GM21723 (cell line): ENCODE results near the gene PCSK9.

ENCODE experiments used
- ATAC-seq: cut with Tn5 transposase; IDR thresholded peaks from one replicate; pipeline ENCODE4 v1.9.1; 2021; ENCODE audit warnings: mild to moderate bottlenecking, moderate library complexity; ENCODE audit not compliant: unreplicated experiment

The PCSK9 gene

DNA sequence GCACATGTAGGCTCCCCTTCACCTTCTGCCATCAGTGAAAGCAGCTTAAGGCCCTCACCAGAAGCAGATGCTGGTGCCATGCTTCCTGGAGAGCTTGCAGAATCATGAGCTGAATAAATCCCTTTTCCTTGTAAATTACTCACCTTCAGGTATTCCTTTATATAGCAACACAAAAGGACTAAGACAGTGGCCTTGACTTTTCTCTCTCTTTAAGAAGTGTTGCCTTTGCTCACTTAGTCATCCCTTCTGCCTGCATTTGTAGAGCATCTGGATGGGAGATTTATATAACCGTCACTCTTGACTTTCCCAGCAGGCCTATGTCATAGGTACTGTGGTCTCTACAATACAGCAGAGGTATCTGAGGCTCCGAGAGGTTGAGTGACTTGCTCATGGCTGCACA lies 3.7 kb downstream of the PCSK9 start:
- ATAC-seq, result no peak

DNA sequence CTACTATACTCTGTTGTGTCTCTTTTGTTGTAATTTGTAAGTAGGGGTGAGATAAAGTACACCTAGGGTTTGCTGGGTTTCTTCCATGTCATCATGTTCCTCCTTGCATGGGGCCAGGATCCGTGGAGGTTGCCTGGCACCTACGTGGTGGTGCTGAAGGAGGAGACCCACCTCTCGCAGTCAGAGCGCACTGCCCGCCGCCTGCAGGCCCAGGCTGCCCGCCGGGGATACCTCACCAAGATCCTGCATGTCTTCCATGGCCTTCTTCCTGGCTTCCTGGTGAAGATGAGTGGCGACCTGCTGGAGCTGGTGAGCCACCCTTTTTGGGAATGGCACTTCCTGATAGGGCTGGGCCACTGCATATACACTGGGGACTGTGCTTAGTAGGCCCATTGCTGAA lies 4.4 kb downstream of the PCSK9 start:
- no peak for ATAC-seq

DNA sequence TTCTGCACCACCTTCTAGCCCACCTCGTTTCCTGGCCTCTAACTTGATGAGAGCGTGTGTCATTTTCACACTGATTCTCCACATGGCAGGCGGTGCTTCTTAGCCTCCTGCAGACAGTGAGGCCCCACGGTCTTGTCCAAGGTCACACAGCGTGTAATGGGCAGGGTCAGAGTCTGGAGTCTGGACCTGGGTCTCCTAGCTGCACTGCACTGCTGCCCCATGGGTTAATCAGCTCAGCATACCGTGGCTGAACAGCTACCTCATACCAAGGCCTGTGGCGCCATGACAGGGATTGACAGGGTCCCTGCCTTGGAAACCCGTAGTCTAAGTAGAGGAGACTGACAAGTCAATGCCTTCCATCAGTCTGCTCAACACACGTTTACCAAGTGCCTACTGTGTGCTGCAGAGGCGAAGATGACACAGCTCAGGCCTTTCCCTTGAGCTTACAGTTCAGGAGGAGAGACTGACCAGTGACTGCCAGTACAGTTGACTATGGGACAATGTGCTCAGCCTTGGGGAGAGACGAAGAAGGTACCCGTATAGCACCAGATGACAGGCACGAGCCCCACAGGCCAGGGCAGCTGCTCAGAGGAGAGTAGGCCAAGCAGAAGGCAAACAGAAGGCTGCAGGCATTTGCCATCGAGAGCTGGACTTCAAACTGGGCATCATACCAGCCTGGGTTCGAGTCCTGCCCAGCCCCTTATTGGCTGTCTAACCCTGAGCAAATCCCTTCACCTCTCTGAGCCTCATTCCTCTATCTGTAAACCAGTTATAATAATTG lies 5.5 kb downstream of the PCSK9 start:
- ATAC-seq, result no peak

DNA sequence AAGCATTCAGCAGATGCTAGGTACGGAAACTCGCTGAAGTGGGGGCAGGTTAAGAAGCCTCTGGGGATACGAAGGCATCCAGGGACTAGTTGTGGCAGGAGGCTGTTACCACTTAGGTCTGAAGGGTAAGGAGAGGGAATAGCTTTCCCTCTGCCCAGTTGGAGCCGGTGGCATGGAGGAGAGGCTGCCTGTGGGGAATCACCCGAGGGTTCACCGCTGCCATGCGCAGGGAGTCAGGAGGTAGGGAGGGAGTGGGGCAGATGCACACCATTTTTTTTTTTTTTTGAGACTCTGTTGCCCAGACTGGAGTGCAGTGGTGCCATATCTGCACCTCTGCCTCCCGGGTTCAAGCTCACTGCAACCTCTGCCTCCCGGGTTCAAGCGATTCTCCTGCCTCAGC lies 6.1 kb downstream of the PCSK9 start:
- ATAC-seq, result no peak

DNA sequence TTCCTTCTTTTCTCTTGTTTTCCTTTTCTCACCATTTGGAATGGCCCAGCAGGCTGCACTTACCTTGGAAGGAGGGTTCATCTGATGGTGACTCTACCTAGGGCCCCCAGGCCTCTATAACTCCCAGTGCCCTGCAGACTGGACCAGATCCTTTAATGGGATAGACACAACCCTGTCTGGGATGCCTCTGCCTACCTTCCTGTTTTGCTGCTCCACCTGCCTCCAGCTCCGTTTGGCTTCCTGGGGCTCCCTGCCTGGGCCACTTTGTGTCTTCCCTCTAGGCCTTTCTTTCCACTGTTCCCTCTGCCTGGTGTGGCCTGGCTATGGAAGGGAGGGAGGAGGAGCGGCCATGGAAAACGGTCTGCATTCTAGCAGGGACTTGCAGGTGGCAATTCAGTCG lies 7.5 kb downstream of the PCSK9 start:
- ATAC-seq, result no peak

DNA sequence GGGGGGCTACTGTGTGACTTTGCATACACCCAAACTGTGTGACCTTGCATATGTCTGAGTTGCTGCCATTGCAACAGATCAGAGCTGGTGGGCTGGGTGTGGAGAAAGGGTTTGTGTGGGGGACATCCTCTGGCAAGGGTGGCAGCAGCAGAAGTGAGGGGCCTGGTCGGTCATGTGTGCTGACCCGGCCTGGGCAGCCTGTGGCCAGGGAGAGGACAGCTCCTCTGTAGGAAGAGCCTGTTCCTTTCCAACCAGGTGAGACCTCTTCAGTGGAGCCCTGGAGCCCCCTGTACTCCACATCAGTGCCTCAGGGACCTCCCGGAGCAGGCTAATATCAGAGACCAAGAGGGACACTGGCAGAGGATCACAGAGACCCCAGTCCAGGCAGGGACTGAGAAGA lies 8.3 kb downstream of the PCSK9 start:
- ATAC-seq, result no peak

- no peak for ATAC-seq
Measured at GRCh38 chr1:55048453-55049270, 9.3 kb downstream of the PCSK9 start.

GRCh38 chr1:55049271-55049913 lies 10.0 kb downstream of the PCSK9 start:
- no peak for ATAC-seq

GRCh38 chr1:55049914-55050278 lies 10.5 kb downstream of the PCSK9 start:
- ATAC-seq, result no peak

DNA sequence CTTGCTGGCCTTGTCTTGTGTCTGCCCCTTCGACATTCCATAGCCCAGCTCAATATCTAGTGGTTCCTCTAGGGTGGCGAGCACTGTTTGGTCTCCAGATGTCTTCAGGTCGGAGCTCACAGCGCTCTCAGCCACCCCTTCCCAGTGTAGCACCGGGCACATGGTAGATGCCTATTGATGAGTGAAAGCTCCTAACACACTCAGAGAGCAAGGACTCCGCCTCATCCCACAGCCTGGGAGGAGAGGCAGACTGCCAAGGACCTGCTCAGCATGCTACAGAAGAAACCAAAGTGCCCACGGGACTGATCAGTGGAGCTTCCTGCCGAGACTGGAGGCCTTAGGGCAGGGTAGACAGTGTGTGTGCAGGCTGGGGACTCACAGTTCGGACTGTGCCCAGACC lies 10.9 kb downstream of the PCSK9 start:
- no peak for ATAC-seq

DNA sequence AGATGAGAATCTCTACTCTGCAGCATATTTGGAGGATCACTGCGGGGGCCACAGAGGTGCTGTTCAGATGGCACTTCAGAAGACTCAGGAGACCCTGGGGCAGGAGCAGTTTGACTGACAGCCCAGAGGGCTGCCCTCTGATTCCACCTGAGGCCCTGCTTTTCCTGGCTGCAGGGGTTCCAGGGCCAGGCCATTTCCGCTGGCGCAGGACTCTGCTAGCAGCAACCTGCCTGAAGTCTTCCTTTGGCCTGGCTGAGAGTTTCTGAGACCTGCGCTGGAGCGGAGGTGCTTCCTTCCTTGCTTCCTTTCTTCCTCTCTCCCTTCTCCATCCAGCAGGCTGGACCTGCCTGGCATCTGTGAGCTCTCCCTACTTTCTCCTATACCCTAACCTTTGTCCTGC lies 11.8 kb downstream of the PCSK9 start:
- ATAC-seq, result no peak

DNA sequence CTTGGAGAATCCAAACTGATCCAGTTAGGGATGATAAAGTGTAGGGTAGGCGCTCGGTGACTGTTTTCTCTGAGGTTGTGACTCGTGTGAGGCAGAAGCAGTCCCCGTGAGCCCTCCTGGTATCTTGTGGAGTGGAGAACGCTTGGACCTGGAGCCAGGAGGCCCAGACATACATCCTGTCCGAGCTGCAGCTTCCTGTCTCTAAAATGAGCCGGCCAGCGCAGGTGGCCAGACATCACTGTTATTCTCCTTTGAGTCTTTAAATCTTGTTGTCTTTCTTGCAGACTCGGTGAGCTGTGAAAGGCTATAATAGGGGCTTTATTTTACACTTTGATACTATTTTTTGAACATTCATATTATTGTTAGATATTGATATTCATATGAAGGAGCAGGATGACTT lies 12.3 kb downstream of the PCSK9 start:
- no peak for ATAC-seq

DNA sequence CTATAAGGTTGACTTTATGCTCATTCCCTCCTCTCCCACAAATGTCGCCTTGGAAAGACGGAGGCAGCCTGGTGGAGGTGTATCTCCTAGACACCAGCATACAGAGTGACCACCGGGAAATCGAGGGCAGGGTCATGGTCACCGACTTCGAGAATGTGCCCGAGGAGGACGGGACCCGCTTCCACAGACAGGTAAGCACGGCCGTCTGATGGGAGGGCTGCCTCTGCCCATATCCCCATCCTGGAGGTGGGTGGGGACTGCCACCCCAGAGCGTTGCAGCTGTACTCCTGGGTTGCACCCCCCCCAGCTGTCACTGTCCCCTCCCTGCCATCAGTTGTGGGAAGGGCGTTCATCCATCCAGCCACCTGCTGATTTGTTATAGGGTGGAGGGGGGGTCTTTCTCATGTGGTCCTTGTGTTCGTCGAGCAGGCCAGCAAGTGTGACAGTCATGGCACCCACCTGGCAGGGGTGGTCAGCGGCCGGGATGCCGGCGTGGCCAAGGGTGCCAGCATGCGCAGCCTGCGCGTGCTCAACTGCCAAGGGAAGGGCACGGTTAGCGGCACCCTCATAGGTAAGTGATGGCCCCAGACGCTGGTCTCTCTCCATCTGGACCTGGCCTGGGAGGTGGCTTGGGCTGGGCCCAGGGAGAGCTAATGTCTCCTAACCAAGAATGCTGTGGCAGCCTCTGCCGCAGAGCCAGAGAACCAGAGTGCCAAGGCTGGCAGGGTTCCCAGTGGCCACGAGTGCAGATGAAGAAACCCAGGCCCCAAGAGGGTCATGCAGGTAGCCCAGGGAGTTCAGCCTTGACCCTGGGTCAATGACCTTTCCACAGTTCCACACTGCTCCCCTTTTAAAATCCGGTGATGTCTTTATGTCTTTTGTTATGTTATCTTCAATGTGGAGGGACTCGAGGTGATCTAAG lies 13.1 kb downstream of the PCSK9 start:
- ATAC-seq, result no peak

GRCh38 chr1:55053265-55053954 lies 14.1 kb downstream of the PCSK9 start:
- ATAC-seq, result no peak

DNA sequence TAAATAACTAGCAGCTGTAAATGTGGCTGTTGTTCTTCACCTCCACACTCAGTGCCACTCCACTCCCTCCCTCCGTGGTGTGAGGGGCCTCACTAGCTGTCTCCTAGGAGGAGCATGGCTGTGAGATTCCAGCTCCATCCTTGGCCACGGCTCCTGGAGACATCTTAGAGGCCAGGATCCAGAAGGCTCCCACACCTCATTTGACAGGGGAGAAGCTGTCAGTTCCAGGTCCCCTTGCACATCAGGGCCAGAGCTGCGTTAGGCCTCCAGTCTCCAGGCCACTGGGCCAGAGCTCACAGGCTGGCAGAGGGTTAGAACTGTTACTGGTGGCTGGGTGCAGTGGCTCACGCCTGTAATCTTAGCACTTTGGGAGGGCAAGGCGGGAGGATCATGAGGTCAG lies 15.0 kb downstream of the PCSK9 start:
- ATAC-seq, result no peak

- ATAC-seq, result no peak
Measured at GRCh38 chr1:55055084-55055882, 15.9 kb downstream of the PCSK9 start.

- no peak for ATAC-seq
Measured at GRCh38 chr1:55055951-55056631, 16.7 kb downstream of the PCSK9 start.

- no peak for ATAC-seq
Measured at GRCh38 chr1:55056632-55056992, 17.3 kb downstream of the PCSK9 start.
